GM19455 (cell line): ENCODE measurements around the gene CCM2.
A peak's percentile ranks its signal among the peaks of the same experiment; 100 is the strongest.
"Not testable (repeated sequence)": the region's sequence is repeated elsewhere in the genome, so short reads cannot be mapped to it uniquely, and the experiment has no call there.

Source experiments
- ATAC-seq: cut with Tn5 transposase; IDR thresholded peaks from one replicate; pipeline ENCODE4 v1.9.1; 2021; ENCODE audit not compliant: unreplicated experiment

The CCM2 gene

GRCh38 chr7:45098983-45099839 lies 99.2 kb downstream of the CCM2 start:
- no peak for ATAC-seq

GRCh38 chr7:45099891-45100760 lies 100.1 kb downstream of the CCM2 start:
- no peak for ATAC-seq

- ATAC-seq: no peak
These were observed 100.9 kb downstream of the CCM2 start for GRCh38 chr7:45100761-45101480.

GRCh38 chr7:45101748-45102147 lies 101.7 kb downstream of the CCM2 start:
- no peak for ATAC-seq

DNA sequence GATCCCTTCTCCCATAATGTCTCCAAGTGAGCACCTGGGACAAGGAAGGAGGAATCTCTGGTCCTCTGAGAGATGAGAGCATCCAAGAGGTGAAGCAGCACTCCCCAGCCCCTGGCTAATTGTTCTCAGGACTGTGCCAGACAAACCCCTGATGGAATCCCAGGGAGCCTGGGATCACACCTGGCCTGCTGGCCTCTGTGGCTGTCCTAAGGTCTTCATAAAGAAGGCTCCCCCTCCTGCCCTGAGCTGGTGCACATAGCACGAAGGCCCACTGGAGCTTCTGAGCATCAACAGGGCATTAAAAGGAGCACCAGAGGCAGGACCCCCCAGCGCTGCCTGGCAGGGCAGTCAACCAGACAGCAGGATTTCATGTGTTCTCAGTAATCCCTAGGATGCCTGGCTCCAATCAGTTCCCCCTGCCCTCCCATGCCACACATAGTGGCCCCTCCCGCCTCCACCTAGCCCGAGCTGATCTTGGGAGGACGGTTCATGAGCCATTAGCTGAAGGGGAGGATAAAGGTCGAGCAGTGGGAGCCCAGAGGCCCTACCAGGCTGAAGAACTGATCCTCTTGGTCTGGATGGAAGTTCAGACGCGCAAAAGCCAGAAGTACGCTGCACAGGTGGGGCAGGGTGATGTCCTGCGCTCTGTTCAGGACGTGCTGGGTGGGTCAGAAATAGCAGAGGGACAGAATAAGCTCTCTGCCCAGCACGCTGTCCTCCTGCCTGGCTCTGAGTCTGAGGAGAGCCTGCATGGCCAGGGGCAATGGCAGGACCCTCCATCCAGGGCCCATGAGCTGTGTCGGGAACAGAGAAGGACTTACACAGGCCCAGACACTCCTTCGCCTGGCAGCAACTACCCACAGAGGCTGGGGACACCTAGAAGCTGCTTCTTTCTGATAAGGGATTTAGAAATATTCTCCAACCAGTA lies 103.0 kb downstream of the CCM2 start:
- no peak for ATAC-seq

- ATAC-seq: no peak
These were observed 104.2 kb downstream of the CCM2 start for GRCh38 chr7:45103958-45104843.

- no peak for ATAC-seq
These were observed 105.0 kb downstream of the CCM2 start for GRCh38 chr7:45104844-45105587.

- ATAC-seq: no peak
These were observed 105.7 kb downstream of the CCM2 start for GRCh38 chr7:45105588-45106188.

DNA sequence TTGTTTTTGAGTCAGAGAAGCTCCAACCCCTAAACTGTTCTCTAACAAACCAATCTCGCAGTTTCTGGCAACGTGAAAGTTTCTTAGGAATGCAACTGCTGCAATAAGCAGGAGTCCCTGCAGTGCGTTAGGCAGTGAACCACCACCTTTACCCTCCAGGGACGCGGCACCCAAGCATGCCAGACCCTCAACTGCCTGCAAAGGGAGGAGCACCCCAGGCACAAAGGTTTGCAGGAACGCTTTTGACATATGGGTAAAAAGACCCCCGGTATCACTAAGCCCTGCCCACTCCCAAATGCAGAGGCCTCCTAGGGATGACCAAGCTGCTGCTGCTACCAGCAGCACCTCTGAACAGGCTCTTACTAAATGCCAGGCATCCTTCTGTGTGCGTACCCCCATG lies 106.8 kb downstream of the CCM2 start:
- no peak for ATAC-seq

- ATAC-seq: no peak
These were observed 107.4 kb downstream of the CCM2 start for GRCh38 chr7:45107356-45107755.

GRCh38 chr7:45108863-45109262 lies 108.9 kb downstream of the CCM2 start:
- no peak for ATAC-seq

GRCh38 chr7:45111298-45112223 lies 111.6 kb downstream of the CCM2 start, which contains the start of gene TBRG4:
Gene TBRG4, minus strand, starts transcription at chr7:45111697. Its CDS starts 2,460 bp downstream, at chr7:45109237.
- peak; percentile 93 for ATAC-seq

- no peak for ATAC-seq
These were observed 112.6 kb downstream of the CCM2 start for GRCh38 chr7:45112648-45113047.

DNA sequence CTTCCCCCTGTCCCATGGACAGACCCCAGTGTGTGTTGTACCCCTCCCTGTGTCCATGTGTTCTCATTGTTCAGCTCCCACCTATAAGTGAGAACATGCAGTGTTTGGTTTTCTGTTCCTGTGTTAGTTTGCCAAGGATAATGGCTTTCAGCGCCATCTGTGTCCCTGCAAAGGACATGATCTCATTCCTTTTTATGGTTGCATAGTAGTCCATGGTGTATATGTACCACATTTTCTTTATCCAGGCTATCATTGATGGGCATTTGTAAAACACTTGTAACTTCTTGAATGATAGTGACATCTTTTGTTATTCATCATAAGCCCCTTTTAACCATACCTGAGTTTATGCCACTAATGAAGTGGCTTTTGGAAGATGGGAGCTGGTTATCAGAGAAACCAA lies 114.3 kb downstream of the CCM2 start:
- ATAC-seq: not testable (repeated sequence)

GRCh38 chr7:45114926-45115325 lies 114.9 kb downstream of the CCM2 start:
- no peak for ATAC-seq

GRCh38 chr7:45116048-45116447 lies 116.0 kb downstream of the CCM2 start:
- no peak for ATAC-seq

- no peak for ATAC-seq
These were observed 117.6 kb downstream of the CCM2 start for GRCh38 chr7:45117582-45117981.
